ENCODE measurements around the gene MARS1. TPM values are rescaled to one million over a fixed set of nuclear protein-coding genes. Genes with fewer than 3 reads are reported as not detected.

MARS1 gene
- polyA plus RNA-seq, 2 donors, result 74.4 to 106 TPM

DNA sequence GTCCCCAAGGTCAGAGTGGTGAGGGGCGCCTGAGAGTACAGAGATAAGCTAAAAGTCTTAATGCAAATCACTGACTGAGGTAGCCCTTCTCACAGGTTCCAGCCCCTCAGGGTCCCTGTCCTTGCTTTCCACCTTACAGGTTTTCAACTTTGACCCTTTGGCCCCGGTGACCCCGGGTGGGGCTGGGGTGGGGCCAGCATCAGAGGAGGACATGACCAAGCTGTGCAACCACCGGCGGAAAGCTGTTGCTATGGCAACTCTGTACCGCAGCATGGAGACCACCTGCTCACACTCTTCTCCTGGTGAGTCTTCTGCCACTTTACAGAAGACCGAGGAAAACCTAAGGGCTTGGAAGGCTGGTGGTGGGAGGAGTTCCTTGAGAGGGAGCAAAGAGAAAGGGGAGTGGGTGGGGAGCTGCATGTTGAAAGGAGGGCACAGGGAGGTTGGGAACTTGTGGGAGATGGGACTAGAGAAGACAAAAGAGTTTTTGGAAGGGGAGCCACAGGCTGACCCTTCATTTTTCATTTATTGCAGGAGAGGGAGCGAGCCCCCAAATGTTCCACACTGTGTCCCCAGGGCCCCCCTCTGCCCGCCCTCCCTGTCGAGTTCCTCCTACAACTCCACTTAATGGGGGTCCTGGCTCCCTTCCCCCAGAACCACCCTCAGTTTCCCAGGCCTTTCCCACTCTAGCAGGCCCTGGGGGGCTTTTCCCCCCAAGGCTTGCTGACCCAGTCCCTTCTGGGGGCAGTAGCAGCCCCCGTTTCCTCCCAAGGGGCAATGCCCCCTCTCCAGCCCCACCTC lies 37.1 kb downstream of the MARS1 start:
- H3K4me1 ChIP-seq (ENCODE audit: control insufficient read depth in 2 of 2, insufficient read depth in 2 of 2, low read length in 1 of 2), result peaks cover 2 to 15% of the 10 kb centered on the region in 2 donors
- H3K27ac ChIP-seq (ENCODE audit: low read depth in 2 of 2, low read length in 1 of 2), result peak overlapping the region in 1 of 2 donors; percentile 99
- no peaks in the 10 kb centered on the region for H3K27me3 ChIP-seq (ENCODE audit: control insufficient read depth in 1 of 2, insufficient read depth in 2 of 2, low read length in 2 of 2)
- peaks cover 8 to 18% of the 10 kb centered on the region in 2 donors for H3K36me3 ChIP-seq (ENCODE audit: control insufficient read depth in 2 of 2, insufficient read depth in 2 of 2, low read length in 1 of 2)
- H3K4me3 ChIP-seq (ENCODE audit: low read depth in 1 of 2, low read length in 2 of 2), result no peak overlapping the region
- no peaks in the 10 kb centered on the region for H3K9me3 ChIP-seq (ENCODE audit: control insufficient read depth in 2 of 2, insufficient read depth in 1 of 2, low read depth in 1 of 2, low read length in 1 of 2)
- whole genome bisulfite sequencing, 2 donors, result 60 to 63% methylated on average over 11 of the region's 11 CpGs

DNA sequence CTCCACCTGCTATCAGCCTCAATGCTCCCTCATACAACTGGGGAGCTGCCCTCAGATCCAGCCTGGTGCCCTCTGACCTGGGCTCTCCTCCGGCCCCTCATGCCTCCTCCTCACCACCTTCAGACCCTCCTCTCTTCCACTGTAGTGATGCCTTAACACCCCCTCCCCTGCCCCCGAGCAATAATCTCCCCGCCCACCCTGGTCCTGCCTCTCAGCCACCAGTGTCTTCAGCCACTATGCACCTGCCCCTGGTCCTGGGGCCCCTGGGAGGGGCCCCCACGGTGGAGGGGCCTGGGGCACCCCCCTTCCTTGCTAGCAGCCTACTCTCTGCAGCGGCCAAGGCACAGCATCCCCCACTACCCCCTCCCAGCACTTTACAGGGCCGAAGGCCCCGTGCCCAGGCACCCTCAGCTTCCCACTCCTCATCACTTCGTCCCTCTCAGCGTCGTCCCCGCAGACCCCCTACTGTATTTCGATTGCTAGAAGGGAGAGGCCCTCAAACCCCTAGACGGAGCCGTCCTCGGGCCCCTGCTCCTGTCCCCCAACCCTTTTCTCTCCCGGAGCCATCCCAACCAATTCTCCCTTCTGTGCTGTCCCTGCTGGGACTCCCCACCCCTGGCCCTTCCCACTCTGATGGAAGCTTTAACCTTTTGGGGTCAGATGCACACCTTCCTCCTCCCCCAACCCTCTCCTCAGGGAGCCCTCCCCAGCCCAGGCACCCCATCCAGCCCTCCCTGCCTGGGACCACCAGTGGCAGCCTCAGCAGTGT lies 37.9 kb downstream of the MARS1 start:
- Histone ChIP-seq H3K9me3 (ENCODE audit: control insufficient read depth in 2 of 2, insufficient read depth in 1 of 2, low read depth in 1 of 2, low read length in 1 of 2) (no peaks in the 10 kb centered on the region), H3K4me3 (ENCODE audit: low read depth in 1 of 2, low read length in 2 of 2) (no peak overlapping the region), H3K27me3 (ENCODE audit: control insufficient read depth in 1 of 2, insufficient read depth in 2 of 2, low read length in 2 of 2) (no peaks in the 10 kb centered on the region), H3K4me1 (ENCODE audit: control insufficient read depth in 2 of 2, insufficient read depth in 2 of 2, low read length in 1 of 2) (peaks cover 2 to 15% of the 10 kb centered on the region in 2 donors), H3K27ac (ENCODE audit: low read depth in 2 of 2, low read length in 1 of 2) (peak overlapping the region in 1 of 2 donors; percentile 40), H3K36me3 (ENCODE audit: control insufficient read depth in 2 of 2, insufficient read depth in 2 of 2, low read length in 1 of 2) (peaks cover 16 to 26% of the 10 kb centered on the region in 2 donors)
- WGBS, 2 donors, result 77 to 81% methylated on average over 16 of the region's 16 CpGs

DNA sequence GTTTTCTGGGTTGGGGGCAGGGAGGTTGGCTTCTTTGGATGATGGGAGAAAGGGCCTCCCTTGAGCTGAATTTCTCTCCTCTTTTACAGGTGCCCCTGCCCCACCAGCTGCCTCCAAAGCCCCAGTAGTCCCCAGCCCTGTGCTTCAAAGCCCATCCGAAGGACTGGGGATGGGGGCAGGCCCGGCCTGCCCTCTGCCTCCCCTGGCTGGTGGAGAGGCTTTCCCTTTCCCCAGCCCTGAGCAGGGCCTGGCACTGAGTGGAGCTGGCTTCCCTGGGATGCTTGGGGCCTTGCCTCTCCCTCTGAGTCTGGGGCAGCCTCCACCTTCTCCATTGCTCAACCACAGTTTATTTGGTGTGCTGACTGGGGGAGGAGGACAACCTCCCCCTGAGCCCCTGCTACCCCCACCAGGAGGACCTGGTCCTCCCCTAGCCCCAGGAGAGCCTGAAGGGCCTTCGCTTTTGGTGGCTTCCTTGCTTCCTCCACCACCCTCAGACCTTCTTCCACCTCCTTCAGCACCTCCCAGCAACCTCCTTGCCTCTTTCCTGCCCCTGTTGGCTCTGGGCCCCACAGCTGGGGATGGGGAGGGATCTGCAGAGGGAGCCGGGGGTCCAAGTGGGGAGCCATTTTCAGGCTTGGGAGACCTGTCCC lies 38.7 kb downstream of the MARS1 start:
- Histone ChIP-seq H3K4me1 (ENCODE audit: control insufficient read depth in 2 of 2, insufficient read depth in 2 of 2, low read length in 1 of 2) (peaks cover 2 to 13% of the 10 kb centered on the region in 2 donors), H3K9me3 (ENCODE audit: control insufficient read depth in 2 of 2, insufficient read depth in 1 of 2, low read depth in 1 of 2, low read length in 1 of 2) (no peaks in the 10 kb centered on the region), H3K27me3 (ENCODE audit: control insufficient read depth in 1 of 2, insufficient read depth in 2 of 2, low read length in 2 of 2) (no peaks in the 10 kb centered on the region), H3K27ac (ENCODE audit: low read depth in 2 of 2, low read length in 1 of 2) (no peak overlapping the region), H3K4me3 (ENCODE audit: low read depth in 1 of 2, low read length in 2 of 2) (no peak overlapping the region), H3K36me3 (ENCODE audit: control insufficient read depth in 2 of 2, insufficient read depth in 2 of 2, low read length in 1 of 2) (peaks cover 16 to 29% of the 10 kb centered on the region in 2 donors)
- 79 to 85% methylated on average over 4 of the region's 4 CpGs for WGBS, 2 donors

DNA sequence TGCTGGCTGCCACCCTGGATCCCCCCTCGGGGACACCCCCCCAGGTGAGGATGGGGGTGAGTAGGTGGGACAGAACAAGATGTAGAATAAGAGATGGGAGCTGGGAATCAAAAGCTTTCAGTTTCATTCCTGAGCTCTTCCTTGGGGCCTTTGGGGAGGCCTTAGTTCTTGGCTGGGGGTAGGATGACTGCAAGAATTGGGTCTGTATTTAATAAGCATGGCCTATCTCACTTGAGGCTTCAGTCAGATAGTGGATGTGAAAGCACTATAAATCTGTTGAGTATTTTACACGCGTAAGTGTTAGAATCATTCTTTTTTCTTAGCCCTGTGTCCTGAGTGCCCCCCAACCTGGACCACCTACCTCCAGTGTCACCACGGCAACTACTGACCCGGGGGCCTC lies 39.3 kb downstream of the MARS1 start:
- H3K27ac ChIP-seq (ENCODE audit: low read depth in 2 of 2, low read length in 1 of 2), result no peak overlapping the region
- H3K4me1 ChIP-seq (ENCODE audit: control insufficient read depth in 2 of 2, insufficient read depth in 2 of 2, low read length in 1 of 2), result peaks cover 2 to 8% of the 10 kb centered on the region in 2 donors
- H3K9me3 ChIP-seq (ENCODE audit: control insufficient read depth in 2 of 2, insufficient read depth in 1 of 2, low read depth in 1 of 2, low read length in 1 of 2), result no peaks in the 10 kb centered on the region
- WGBS, 2 donors, result 68 to 79% methylated on average over 5 of the region's 5 CpGs
- no peaks in the 10 kb centered on the region for H3K27me3 ChIP-seq (ENCODE audit: control insufficient read depth in 1 of 2, insufficient read depth in 2 of 2, low read length in 2 of 2)
- H3K36me3 ChIP-seq (ENCODE audit: control insufficient read depth in 2 of 2, insufficient read depth in 2 of 2, low read length in 1 of 2), result peaks cover 21 to 35% of the 10 kb centered on the region in 2 donors
- H3K4me3 ChIP-seq (ENCODE audit: low read depth in 1 of 2, low read length in 2 of 2), result no peak overlapping the region

DNA sequence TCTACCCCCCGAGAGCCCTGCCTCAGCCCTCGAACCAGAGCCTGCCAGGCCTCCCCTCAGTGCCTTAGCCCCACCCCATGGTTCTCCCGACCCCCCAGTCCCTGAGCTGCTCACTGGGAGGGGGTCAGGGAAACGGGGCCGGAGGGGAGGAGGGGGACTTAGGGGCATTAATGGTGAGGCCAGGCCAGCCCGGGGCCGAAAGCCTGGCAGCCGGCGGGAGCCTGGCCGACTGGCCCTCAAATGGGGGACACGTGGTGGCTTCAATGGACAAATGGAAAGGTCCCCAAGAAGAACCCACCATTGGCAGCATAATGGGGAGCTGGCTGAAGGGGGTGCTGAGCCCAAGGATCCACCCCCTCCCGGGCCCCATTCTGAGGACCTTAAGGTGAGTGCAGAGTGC lies 40.3 kb downstream of the MARS1 start:
- Histone ChIP-seq H3K4me1 (ENCODE audit: control insufficient read depth in 2 of 2, insufficient read depth in 2 of 2, low read length in 1 of 2) (peaks cover 2 to 8% of the 10 kb centered on the region in 2 donors), H3K36me3 (ENCODE audit: control insufficient read depth in 2 of 2, insufficient read depth in 2 of 2, low read length in 1 of 2) (peaks cover 31 to 36% of the 10 kb centered on the region in 2 donors), H3K27ac (ENCODE audit: low read depth in 2 of 2, low read length in 1 of 2) (no peak overlapping the region), H3K27me3 (ENCODE audit: control insufficient read depth in 1 of 2, insufficient read depth in 2 of 2, low read length in 2 of 2) (no peaks in the 10 kb centered on the region), H3K4me3 (ENCODE audit: low read depth in 1 of 2, low read length in 2 of 2) (no peak overlapping the region), H3K9me3 (ENCODE audit: control insufficient read depth in 2 of 2, insufficient read depth in 1 of 2, low read depth in 1 of 2, low read length in 1 of 2) (no peaks in the 10 kb centered on the region)
- 82% methylated on average over 12 of the region's 12 CpGs for WGBS, 2 donors

DNA sequence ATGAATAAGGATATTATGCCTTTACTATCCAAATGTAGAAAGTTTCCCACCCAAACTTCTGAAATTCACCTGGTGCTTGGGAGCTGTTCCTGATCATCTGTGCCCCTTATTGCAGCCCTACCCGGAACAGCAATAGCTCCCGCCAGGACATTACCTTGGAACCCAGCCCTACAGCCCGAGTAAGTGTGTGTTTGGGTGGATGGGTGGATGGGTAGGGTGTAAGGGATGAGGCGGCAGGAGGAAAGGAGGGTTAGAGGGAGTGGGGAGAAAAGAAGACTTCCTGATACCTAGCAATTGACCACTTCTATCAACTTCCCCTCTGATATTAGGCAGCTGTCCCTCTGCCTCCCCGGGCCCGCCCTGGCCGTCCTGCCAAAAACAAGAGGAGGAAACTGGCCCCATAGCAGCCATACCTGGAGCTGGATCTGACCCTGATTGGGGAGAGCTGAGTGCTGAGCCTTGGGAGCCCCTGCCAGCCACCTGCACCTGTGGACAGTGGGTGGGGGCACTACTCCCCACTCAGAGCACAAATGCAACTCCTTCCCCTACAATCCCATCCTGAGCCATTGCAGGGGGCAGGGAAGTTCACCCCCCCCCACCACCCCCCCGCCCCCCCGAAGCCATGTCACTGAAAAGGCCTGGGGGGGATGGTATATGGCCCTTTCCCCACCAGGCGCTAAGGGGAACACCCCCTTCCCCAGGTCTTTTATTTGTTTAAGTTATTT lies 41.1 kb downstream of the MARS1 start:
- 76 to 81% methylated on average over 10 of the region's 10 CpGs for WGBS, 2 donors
- peaks cover 2% of the 10 kb centered on the region in 2 donors for H3K4me1 ChIP-seq (ENCODE audit: control insufficient read depth in 2 of 2, insufficient read depth in 2 of 2, low read length in 1 of 2)

DNA sequence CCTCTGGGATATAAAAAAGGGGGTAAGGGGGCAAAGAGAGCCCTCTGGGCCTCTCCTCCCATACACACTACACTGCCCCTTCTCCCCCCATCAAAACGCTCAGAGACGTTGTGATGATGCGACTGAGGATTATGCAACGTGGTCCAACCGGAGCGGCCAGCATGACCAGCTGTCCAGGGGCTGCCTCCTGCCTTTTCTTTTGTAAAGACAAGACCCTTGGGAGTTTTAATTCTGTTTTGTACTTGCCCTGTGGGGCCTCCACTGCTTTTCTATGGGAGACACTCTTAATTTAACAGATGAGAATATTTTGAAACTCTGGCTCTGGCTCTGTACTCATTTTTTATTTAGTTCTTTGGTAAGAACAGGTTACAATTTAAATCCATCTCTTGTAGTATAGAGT lies 42.0 kb downstream of the MARS1 start:
- no peak overlapping the region for H3K27ac ChIP-seq (ENCODE audit: low read depth in 2 of 2, low read length in 1 of 2)
- WGBS, 2 donors, result 60 to 65% methylated on average over 6 of the region's 6 CpGs
- no peak overlapping the region for H3K4me3 ChIP-seq (ENCODE audit: low read depth in 1 of 2, low read length in 2 of 2)
- peaks cover 0 to 2% of the 10 kb centered on the region in 2 donors for H3K4me1 ChIP-seq (ENCODE audit: control insufficient read depth in 2 of 2, insufficient read depth in 2 of 2, low read length in 1 of 2)
- no peaks in the 10 kb centered on the region for H3K9me3 ChIP-seq (ENCODE audit: control insufficient read depth in 2 of 2, insufficient read depth in 1 of 2, low read depth in 1 of 2, low read length in 1 of 2)
- peaks cover 37 to 43% of the 10 kb centered on the region in 2 donors for H3K36me3 ChIP-seq (ENCODE audit: control insufficient read depth in 2 of 2, insufficient read depth in 2 of 2, low read length in 1 of 2)
- H3K27me3 ChIP-seq (ENCODE audit: control insufficient read depth in 1 of 2, insufficient read depth in 2 of 2, low read length in 2 of 2), result no peaks in the 10 kb centered on the region

More for the DNA sequence above, 41.1 kb downstream of the MARS1 start:
- Histone ChIP-seq H3K27ac (ENCODE audit: low read depth in 2 of 2, low read length in 1 of 2) (no peak overlapping the region), H3K27me3 (ENCODE audit: control insufficient read depth in 1 of 2, insufficient read depth in 2 of 2, low read length in 2 of 2) (no peaks in the 10 kb centered on the region), H3K9me3 (ENCODE audit: control insufficient read depth in 2 of 2, insufficient read depth in 1 of 2, low read depth in 1 of 2, low read length in 1 of 2) (no peaks in the 10 kb centered on the region), H3K4me3 (ENCODE audit: low read depth in 1 of 2, low read length in 2 of 2) (no peak overlapping the region), H3K36me3 (ENCODE audit: control insufficient read depth in 2 of 2, insufficient read depth in 2 of 2, low read length in 1 of 2) (peaks cover 32 to 39% of the 10 kb centered on the region in 2 donors)

DNA sequence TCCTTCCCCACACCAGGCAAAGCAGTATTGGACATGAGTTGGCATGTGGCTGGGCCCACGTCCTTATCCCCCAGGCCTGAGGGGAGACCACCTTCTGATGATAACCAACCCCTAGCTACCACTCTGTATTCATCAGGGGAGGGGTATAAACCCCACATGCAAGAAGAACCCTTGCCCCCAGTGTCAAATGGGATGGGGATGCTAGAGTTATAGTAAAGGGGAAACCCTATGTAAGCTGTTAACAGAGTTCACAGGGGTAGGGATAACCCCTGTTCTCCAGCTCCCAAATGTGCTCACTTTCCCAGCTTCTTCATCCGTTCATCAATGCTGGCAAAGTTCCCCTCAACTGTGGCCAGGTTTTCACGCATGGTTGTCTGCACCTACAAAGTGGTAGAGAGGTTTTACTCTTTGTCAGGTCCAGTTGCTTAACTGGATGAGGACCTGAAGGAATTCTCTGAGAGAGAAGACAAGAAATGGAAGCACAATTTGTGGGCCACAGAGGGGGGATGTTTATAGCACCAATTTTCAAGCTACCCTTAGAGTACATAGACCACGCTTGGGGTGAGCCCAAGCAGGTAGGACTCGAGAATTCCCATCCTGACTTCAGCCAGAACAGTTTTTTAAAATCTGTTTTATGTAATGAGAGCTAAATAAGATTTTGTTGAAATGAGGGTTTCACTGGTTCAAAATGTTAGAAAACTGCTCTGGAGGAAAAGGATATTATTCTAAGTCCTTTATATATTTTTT lies 42.7 kb downstream of the MARS1 start:
- WGBS, 2 donors, result 67 to 75% methylated on average over 5 of the region's 5 CpGs
- Histone ChIP-seq H3K4me1 (ENCODE audit: control insufficient read depth in 2 of 2, insufficient read depth in 2 of 2, low read length in 1 of 2) (no peaks in the 10 kb centered on the region), H3K27ac (ENCODE audit: low read depth in 2 of 2, low read length in 1 of 2) (no peak overlapping the region), H3K36me3 (ENCODE audit: control insufficient read depth in 2 of 2, insufficient read depth in 2 of 2, low read length in 1 of 2) (peaks cover 42 to 43% of the 10 kb centered on the region in 2 donors), H3K4me3 (ENCODE audit: low read depth in 1 of 2, low read length in 2 of 2) (no peak overlapping the region), H3K9me3 (ENCODE audit: control insufficient read depth in 2 of 2, insufficient read depth in 1 of 2, low read depth in 1 of 2, low read length in 1 of 2) (no peaks in the 10 kb centered on the region), H3K27me3 (ENCODE audit: control insufficient read depth in 1 of 2, insufficient read depth in 2 of 2, low read length in 2 of 2) (no peaks in the 10 kb centered on the region)

Data from esophagus (tissue), 2 donors.